IMR-90 (cell line): ENCODE measurements around the gene AFDN.

Experiments
- BHLHE40 ChIP-seq: fragments of 150-350 bp; IDR thresholded peaks from 2 replicates; pipeline ENCODE4 v1.6.1; 2016; ENCODE audit warnings: mild to moderate bottlenecking, low read depth, low read length
- CEBPB ChIP-seq: IDR thresholded peaks from 2 replicates; pipeline ENCODE4 v1.6.1; 2012; ENCODE audit warnings: low read depth, low read length, improper control_type of control experiment
- CHD1 ChIP-seq: IDR thresholded peaks from 2 replicates; pipeline ENCODE4 v1.6.1; 2012; ENCODE audit warnings: low read depth, low read length, improper control_type of control experiment
- MAFK ChIP-seq: IDR thresholded peaks from 2 replicates; pipeline ENCODE4 v1.6.1; 2012; ENCODE audit warnings: low read depth, low read length, improper control_type of control experiment
- MAZ ChIP-seq: IDR thresholded peaks from 2 replicates; pipeline ENCODE4 v1.6.1; 2012; ENCODE audit warnings: low read depth, mild to moderate bottlenecking, low read length, improper control_type of control experiment, moderate library complexity, borderline replicate concordance
- MXI1 ChIP-seq: IDR thresholded peaks from 2 replicates; pipeline ENCODE4 v1.6.1; 2012; ENCODE audit warnings: low read depth, mild to moderate bottlenecking, low read length, moderate library complexity, borderline replicate concordance
- POLR2A ChIP-seq: IDR thresholded peaks from 2 replicates; pipeline ENCODE4 v1.6.1; 2012; ENCODE audit warnings: mild to moderate bottlenecking, low read depth, low read length
- RAD21 ChIP-seq: IDR thresholded peaks from 2 replicates; pipeline ENCODE4 v1.6.1; 2012; ENCODE audit warnings: low read length, improper control_type of control experiment
- RFX5 ChIP-seq: IDR thresholded peaks from 2 replicates; pipeline ENCODE4 v1.8.0; 2012; ENCODE audit warnings: low read depth, mild to moderate bottlenecking, low read length, moderate library complexity
- SMC3 ChIP-seq: fragments of 150-350 bp; IDR thresholded peaks from 2 replicates; pipeline ENCODE4 v1.6.1; 2016; ENCODE audit warnings: low read depth, mild to moderate bottlenecking, antibody characterized with exemption, low read length, moderate library complexity
- TF ChIP-seq, protein P1 (sequence below): conservative IDR thresholded peaks from 2 replicates; pipeline ENCODE4 v1.5.1; 2012; ENCODE audit warnings: mild to moderate bottlenecking, low read depth, low read length, improper control_type of control experiment
- TF ChIP-seq, protein P2 (sequence below): fragments of 150-350 bp; IDR thresholded peaks from 2 replicates; pipeline ENCODE4 v1.6.1; 2017; ENCODE audit warnings: mild to moderate bottlenecking, antibody characterized with exemption, low read length, low read depth

DNA sequence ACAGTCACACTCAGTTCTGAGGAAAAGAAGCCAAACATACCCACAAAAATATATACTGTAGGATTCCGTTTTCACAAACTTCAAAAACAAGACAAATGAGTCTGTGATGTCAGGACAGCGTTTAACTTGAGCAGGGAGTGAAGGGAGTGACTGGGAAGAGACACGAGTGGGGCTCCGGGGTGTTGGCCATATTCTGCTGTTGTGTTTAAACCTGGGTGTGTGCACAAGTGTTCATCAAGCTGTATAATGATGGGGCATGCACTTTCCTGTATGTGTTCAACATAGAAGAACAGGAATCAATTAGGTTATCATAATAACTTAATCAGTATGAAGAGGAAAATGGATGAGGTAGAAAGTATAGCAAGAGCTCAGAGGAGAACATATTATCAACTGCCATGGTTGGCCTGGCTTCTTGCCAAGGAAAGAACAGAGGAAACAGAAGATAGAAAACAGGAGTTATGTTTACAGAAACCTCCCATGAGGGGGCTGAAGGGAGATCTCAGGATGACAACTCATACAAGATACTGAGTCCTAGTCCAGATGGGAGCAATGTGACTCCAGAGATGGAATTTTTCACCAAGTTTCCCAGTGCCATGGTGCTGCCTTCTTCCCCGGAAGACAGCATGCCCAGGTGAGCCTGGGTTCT, 15.1 kb upstream of the AFDN start:
- TF ChIP-seq POLR2A (no peak), BHLHE40 (no peak), RAD21 (no peak), SMC3 (no peak), CHD1 (no peak), MAFK (no peak), CEBPB (no peak), MXI1 (no peak), RFX5 (no peak), MAZ (no peak)
- TF ChIP-seq, protein P1, sequence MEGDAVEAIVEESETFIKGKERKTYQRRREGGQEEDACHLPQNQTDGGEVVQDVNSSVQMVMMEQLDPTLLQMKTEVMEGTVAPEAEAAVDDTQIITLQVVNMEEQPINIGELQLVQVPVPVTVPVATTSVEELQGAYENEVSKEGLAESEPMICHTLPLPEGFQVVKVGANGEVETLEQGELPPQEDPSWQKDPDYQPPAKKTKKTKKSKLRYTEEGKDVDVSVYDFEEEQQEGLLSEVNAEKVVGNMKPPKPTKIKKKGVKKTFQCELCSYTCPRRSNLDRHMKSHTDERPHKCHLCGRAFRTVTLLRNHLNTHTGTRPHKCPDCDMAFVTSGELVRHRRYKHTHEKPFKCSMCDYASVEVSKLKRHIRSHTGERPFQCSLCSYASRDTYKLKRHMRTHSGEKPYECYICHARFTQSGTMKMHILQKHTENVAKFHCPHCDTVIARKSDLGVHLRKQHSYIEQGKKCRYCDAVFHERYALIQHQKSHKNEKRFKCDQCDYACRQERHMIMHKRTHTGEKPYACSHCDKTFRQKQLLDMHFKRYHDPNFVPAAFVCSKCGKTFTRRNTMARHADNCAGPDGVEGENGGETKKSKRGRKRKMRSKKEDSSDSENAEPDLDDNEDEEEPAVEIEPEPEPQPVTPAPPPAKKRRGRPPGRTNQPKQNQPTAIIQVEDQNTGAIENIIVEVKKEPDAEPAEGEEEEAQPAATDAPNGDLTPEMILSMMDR, result no peak
- TF ChIP-seq, protein P2, sequence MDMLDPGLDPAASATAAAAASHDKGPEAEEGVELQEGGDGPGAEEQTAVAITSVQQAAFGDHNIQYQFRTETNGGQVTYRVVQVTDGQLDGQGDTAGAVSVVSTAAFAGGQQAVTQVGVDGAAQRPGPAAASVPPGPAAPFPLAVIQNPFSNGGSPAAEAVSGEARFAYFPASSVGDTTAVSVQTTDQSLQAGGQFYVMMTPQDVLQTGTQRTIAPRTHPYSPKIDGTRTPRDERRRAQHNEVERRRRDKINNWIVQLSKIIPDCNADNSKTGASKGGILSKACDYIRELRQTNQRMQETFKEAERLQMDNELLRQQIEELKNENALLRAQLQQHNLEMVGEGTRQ, result no peak
